Measurements from ENCODE around the gene UNC45A.
A peak's percentile ranks its signal among the peaks of the same experiment; 100 is the strongest.
"Not testable (repeated sequence)": the region's sequence is repeated elsewhere in the genome, so short reads cannot be mapped to it uniquely, and the experiment has no call there.

The UNC45A gene

DNA sequence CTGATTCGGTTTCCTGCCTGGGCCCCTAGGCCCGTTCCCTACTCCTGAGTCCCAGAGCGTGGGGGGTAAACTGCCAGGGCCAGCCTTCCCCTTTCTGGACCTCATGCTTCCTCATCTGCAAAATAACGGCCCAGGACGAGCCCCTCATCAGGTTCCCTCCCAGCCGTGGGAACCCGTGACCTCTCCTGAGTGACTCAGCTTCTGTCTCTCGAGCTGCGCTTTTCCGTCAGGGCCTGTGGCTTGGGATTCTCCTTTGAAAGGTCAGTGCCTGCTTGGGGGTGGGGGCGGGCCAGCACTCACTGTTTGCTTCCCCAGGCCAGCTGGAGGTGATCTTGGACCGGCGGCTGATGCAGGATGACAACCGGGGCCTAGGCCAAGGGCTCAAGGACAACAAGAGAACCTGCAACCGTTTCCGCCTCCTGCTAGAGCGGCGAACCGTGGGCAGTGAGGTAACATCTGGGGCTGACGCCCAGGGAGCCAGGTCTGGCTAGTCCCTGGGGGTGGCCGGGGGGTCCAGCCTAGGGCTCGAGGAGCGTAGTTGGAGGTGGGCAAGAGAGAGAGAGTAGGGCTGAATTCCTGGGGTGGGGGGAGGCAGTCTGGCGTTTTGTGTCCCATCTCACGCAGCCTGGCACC is 19.2 kb upstream of the UNC45A start:
- DNase-seq: peak in 3 of 58 donors; percentile 14 to 22 (median 15)

GRCh38 chr15:90916461-90916860 is 18.6 kb upstream of the UNC45A start:
- no peak for DNase-seq

DNA sequence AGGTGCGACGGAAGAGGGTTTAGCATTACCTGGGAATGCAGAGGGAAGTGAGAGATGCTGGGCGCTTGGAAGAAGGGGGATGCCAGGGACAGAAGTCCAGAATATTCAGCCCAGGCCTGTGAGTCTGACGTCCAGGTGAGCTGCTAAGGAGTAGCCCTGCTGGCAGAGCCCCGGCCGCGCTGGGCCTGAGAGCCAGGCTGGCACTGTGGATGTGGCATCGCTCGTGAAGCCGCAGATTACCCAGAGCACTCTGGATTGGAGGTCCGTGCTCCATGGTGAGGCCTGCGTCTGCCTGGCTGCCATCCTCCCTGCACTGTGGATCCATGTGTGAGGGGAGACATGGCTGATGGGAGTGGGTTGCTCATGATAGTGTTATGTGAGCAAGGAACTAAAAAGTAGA is 17.5 kb upstream of the UNC45A start:
- DNase-seq: no peak

- no peak for DNase-seq
Observed at GRCh38 chr15:90918034-90918788, 16.9 kb upstream of the UNC45A start.

DNA sequence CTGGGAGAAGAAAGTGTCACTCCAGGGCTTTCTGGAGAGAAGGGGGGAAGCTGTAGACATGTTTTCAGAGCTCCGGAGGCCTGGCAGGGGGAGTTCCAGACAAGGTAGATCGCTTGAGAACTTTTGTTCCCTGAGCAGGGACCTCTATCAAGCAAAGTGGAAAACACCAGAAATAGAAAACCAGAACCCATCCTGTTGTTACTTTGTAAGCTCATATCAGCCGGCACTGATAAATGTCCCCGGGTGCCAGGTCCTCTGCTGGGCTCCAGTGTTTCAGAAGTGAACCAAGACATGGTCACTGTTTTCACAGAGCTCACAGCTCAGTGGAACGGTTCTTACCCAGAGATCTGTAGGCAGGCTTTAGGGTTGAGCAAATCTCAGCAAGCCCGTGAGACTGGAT is 16.2 kb upstream of the UNC45A start:
- no peak for DNase-seq

GRCh38 chr15:90921887-90922286 is 13.2 kb upstream of the UNC45A start:
- no peak for DNase-seq

GRCh38 chr15:90922712-90923322 is 12.3 kb upstream of the UNC45A start:
- not testable (repeated sequence) for DNase-seq

DNA sequence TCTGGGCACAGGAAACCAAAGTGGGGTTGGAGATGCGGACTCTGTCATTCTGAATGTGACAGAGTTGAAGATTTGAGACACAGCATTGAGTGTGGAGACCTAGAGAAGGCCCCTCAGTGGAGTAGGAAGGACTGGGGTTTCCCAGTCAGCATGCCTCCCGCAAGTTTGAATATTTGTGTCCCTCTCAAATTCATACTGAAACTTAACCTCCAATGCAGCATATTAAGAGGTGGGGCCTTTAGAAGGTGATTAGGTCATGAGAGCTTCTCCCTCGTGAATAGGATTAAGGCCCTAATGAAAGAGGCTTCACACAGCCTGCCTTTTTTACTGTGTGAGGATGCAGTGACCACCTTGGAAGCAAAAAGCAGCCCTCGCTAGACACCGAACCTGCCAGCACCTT is 10.7 kb upstream of the UNC45A start:
- DNase-seq: no peak

DNA sequence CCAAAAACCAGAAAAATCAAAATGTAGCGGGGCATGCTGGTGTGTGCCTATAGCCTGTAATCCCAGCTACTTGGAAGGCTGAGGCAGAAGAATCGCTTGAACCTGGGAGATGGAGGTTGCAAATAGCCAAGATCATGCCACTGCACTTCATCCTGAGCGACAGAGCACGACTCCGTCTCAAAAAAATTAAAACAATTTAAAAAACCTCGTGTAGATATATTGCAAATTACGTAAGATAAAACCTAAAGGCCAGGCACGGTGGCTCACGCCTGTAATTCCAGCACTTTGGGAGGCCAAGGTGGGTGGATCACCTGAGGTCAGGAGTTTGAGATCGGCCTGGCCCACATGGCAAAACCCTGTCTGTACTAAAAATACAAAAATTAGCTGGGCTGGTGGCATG is 8.3 kb upstream of the UNC45A start:
- DNase-seq: not testable (repeated sequence)

GRCh38 chr15:90928106-90928505 is 7.0 kb upstream of the UNC45A start:
- not testable (repeated sequence) for DNase-seq

GRCh38 chr15:90929246-90930019 is 5.7 kb upstream of the UNC45A start:
- DNase-seq: no peak

GRCh38 chr15:90930861-90931574 is 4.1 kb upstream of the UNC45A start:
- no peak for DNase-seq

GRCh38 chr15:90931575-90931827 is 3.6 kb upstream of the UNC45A start:
- peak in 1 of 58 donors; percentile 14 for DNase-seq

- peak in 57 of 58 donors; percentile 5 to 92 (median 70) for DNase-seq
Observed at GRCh38 chr15:90931828-90932659, 3.0 kb upstream of the UNC45A start, which contains the start of gene HDDC3. Gene HDDC3, minus strand, starts transcription at chr15:90932549. Its CDS starts 9 bp downstream, at chr15:90932540.

DNA sequence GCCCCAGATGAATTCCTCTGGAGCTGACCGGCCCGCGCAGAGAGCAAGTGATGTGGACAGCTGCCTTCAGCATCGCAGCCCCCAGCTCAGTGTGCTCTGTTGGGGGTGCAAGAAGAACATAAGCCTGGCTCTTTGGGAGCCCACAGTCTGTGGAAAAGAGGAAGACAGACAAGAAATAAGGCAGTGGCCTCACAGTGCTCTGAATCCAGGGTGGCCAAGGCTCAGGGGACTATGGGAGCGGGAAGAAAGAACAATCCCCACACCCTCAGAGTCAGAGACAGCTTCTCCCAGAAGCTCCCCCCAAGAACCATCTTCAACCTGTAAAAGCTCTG is 2.5 kb upstream of the UNC45A start:
- DNase-seq: no peak

GRCh38 chr15:90933301-90933700 is 1.8 kb upstream of the UNC45A start:
- no peak for DNase-seq

DNA sequence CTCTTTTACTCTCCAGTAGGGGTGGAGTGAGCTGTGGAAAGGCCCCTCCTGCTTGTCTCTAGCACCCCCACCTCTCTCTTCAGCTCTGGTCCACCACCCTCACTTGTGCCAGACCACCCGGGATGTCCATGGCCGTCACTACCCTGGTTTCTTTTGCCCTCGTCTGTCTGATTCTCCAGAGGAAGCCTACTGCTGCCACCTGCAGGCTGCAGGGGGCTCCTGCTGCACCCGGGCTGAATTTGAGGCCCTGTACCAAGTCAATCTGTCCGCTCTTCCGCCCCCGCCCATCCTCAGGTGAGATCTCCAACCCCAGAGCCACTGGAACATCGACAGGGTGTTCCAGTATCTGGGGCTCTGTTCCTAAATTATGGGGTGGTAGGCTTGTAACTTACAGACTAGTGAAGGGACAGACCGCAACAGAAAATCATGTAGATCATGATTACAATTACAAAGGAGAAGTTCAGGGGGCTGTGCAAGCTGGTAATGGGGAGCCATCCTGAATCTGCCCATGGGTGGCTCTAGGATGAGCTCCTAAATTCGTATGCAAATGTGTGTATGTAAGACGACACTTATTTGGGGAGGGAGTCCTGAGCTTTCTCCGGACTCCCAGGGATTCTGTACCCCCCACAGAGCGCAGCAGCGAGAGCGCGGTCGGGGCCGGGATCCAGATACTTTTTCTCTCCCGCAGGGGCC is 683 bp upstream of the UNC45A start:
- peak in 57 of 58 donors; percentile 13 to 88 (median 73) for DNase-seq

DNA sequence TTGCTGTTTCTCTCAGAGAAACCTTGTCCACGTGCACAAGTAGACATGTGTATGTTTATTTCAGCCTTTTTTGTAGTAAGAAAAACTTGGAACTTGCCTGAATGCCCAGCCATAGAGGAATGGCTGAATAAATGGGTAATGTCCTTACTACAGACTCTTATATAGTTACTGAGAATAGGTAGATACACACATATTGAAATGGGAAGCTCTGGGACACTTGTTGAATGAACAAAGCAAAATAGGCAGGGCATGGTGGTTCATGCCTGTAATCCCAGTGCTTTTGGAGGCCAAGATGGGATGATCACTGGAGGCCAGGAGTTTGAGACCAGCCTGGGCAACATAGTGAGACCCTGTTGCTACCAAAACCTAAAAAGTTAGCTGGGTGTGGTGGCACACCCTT is 1.7 kb downstream of the UNC45A start:
- DNase-seq: no peak

GRCh38 chr15:90938261-90938660 is 3.2 kb downstream of the UNC45A start:
- DNase-seq: no peak

- no peak for DNase-seq
Observed at GRCh38 chr15:90939756-90940155, 4.7 kb downstream of the UNC45A start.
